Tongue (tissue), 2 donors: ENCODE measurements around the gene SLC23A2. TPM values are rescaled to one million over a fixed set of nuclear protein-coding genes. Genes with fewer than 3 reads are reported as not detected.
"Not testable (repeated sequence)": the region's sequence is repeated elsewhere in the genome, so short reads cannot be mapped to it uniquely, and the experiment has no call there.

Source experiments
- DNase-seq: peaks from one replicate; pipeline ENCODE4 v3.0.0-alpha.2; 2015
- total RNA-seq: library from RNA; depleted of rRNA; stranded (reverse); fragments of >200 nt; gene quantifications from one replicate; pipeline ENCODE4 v1.2.3, GENCODE V29; 2014

SLC23A2 gene
- total RNA-seq, 1 donor from 2014 or later: 14.1 TPM

GRCh38 chr20:4936392-4936850 is 64.9 kb downstream of the SLC23A2 start:
- no peak for DNase-seq

- DNase-seq: no peak
Measured at GRCh38 chr20:4932061-4932460, 69.2 kb downstream of the SLC23A2 start.

- no peak for DNase-seq
Measured at GRCh38 chr20:4929686-4930397, 71.5 kb downstream of the SLC23A2 start.

- DNase-seq: no peak
Measured at GRCh38 chr20:4926531-4927156, 74.7 kb downstream of the SLC23A2 start.

- DNase-seq: peak; percentile 59
Measured at GRCh38 chr20:4925842-4926530, 75.3 kb downstream of the SLC23A2 start.

GRCh38 chr20:4924446-4924845 is 76.9 kb downstream of the SLC23A2 start:
- no peak for DNase-seq

- DNase-seq: no peak
Measured at GRCh38 chr20:4924032-4924431, 77.3 kb downstream of the SLC23A2 start.

GRCh38 chr20:4922186-4922585 is 79.1 kb downstream of the SLC23A2 start:
- no peak for DNase-seq

- DNase-seq: not testable (repeated sequence)
Measured at GRCh38 chr20:4921271-4921670, 80.0 kb downstream of the SLC23A2 start.

GRCh38 chr20:4920655-4921054 is 80.7 kb downstream of the SLC23A2 start:
- no peak for DNase-seq

- DNase-seq: no peak
Measured at GRCh38 chr20:4920131-4920530, 81.2 kb downstream of the SLC23A2 start.

- DNase-seq: no peak
Measured at GRCh38 chr20:4919047-4919704, 82.1 kb downstream of the SLC23A2 start.

GRCh38 chr20:4918473-4918872 is 82.8 kb downstream of the SLC23A2 start:
- DNase-seq: no peak

GRCh38 chr20:4916971-4917881 is 84.1 kb downstream of the SLC23A2 start:
- no peak for DNase-seq

GRCh38 chr20:4913147-4913546 is 88.2 kb downstream of the SLC23A2 start:
- no peak for DNase-seq

GRCh38 chr20:4912380-4913142 is 88.7 kb downstream of the SLC23A2 start:
- DNase-seq: no peak

- no peak for DNase-seq
Measured at GRCh38 chr20:4910951-4911350, 90.4 kb downstream of the SLC23A2 start.

- DNase-seq: no peak
Measured at GRCh38 chr20:4905613-4906012, 95.7 kb downstream of the SLC23A2 start.

GRCh38 chr20:4905195-4905594 is 96.1 kb downstream of the SLC23A2 start:
- no peak for DNase-seq

- DNase-seq: no peak
Measured at GRCh38 chr20:4904127-4904860, 97.0 kb downstream of the SLC23A2 start.
